ENCODE measurements around the gene HGF. TPM values are rescaled to one million over a fixed set of nuclear protein-coding genes. Genes with fewer than 3 reads are reported as not detected.

The HGF gene
- total and polyA plus RNA-seq, 2 donors: 1.2 TPM

- Histone ChIP-seq H3K4me3 (ENCODE audit: low read length in 2 of 2) (no peak overlapping the region), H3K9me3 (ENCODE audit: control insufficient read depth in 2 of 2, insufficient read depth in 1 of 2, low read length in 1 of 2) (no peaks in the 10 kb centered on the region), H3K27me3 (ENCODE audit: control insufficient read depth in 2 of 2, insufficient read depth in 1 of 2, low read length in 1 of 2) (no peaks in the 10 kb centered on the region), H3K27ac (ENCODE audit: low read depth in 1 of 2, low read length in 1 of 2) (no peak overlapping the region), H3K36me3 (ENCODE audit: control insufficient read depth in 2 of 2, insufficient read depth in 2 of 2, low read length in 1 of 2) (no peaks in the 10 kb centered on the region), H3K4me1 (ENCODE audit: control insufficient read depth in 2 of 2, insufficient read depth in 2 of 2, low read length in 2 of 2) (no peaks in the 10 kb centered on the region)
- no peak for DNase-seq (ENCODE audit: low read depth in 6 of 9, low spot score in 9 of 9)
- 97% methylated on average over 1 of the region's 1 CpG for WGBS
Observed at GRCh38 chr7:81761031-81761430, 8.8 kb downstream of the HGF start.

GRCh38 chr7:81754918-81755696 lies 14.7 kb downstream of the HGF start:
- no peak overlapping the region for H3K27ac ChIP-seq (ENCODE audit: low read depth in 1 of 2, low read length in 1 of 2)
- H3K27me3 ChIP-seq (ENCODE audit: control insufficient read depth in 2 of 2, insufficient read depth in 1 of 2, low read length in 1 of 2): no peaks in the 10 kb centered on the region
- 96% methylated on average over 2 of the region's 2 CpGs for WGBS
- no peaks in the 10 kb centered on the region for H3K4me1 ChIP-seq (ENCODE audit: control insufficient read depth in 2 of 2, insufficient read depth in 2 of 2, low read length in 2 of 2)
- no peaks in the 10 kb centered on the region for H3K9me3 ChIP-seq (ENCODE audit: control insufficient read depth in 2 of 2, insufficient read depth in 1 of 2, low read length in 1 of 2)
- H3K36me3 ChIP-seq (ENCODE audit: control insufficient read depth in 2 of 2, insufficient read depth in 2 of 2, low read length in 1 of 2): no peaks in the 10 kb centered on the region
- no peak for DNase-seq (ENCODE audit: low read depth in 6 of 9, low spot score in 9 of 9)
- H3K4me3 ChIP-seq (ENCODE audit: low read length in 2 of 2): no peak overlapping the region

- Histone ChIP-seq H3K4me3 (ENCODE audit: low read length in 2 of 2) (no peak overlapping the region), H3K27me3 (ENCODE audit: control insufficient read depth in 2 of 2, insufficient read depth in 1 of 2, low read length in 1 of 2) (no peaks in the 10 kb centered on the region), H3K4me1 (ENCODE audit: control insufficient read depth in 2 of 2, insufficient read depth in 2 of 2, low read length in 2 of 2) (no peaks in the 10 kb centered on the region), H3K9me3 (ENCODE audit: control insufficient read depth in 2 of 2, insufficient read depth in 1 of 2, low read length in 1 of 2) (no peaks in the 10 kb centered on the region), H3K36me3 (ENCODE audit: control insufficient read depth in 2 of 2, insufficient read depth in 2 of 2, low read length in 1 of 2) (no peaks in the 10 kb centered on the region), H3K27ac (ENCODE audit: low read depth in 1 of 2, low read length in 1 of 2) (no peak overlapping the region)
- DNase-seq (ENCODE audit: low read depth in 6 of 9, low spot score in 9 of 9): no peak
- WGBS: 96% methylated on average over 1 of the region's 1 CpG
Observed at GRCh38 chr7:81753392-81753791, 16.5 kb downstream of the HGF start.

GRCh38 chr7:81752318-81752714 lies 17.5 kb downstream of the HGF start:
- Histone ChIP-seq H3K36me3 (ENCODE audit: control insufficient read depth in 2 of 2, insufficient read depth in 2 of 2, low read length in 1 of 2) (no peaks in the 10 kb centered on the region), H3K9me3 (ENCODE audit: control insufficient read depth in 2 of 2, insufficient read depth in 1 of 2, low read length in 1 of 2) (no peaks in the 10 kb centered on the region), H3K27me3 (ENCODE audit: control insufficient read depth in 2 of 2, insufficient read depth in 1 of 2, low read length in 1 of 2) (no peaks in the 10 kb centered on the region), H3K4me3 (ENCODE audit: low read length in 2 of 2) (no peak overlapping the region), H3K4me1 (ENCODE audit: control insufficient read depth in 2 of 2, insufficient read depth in 2 of 2, low read length in 2 of 2) (no peaks in the 10 kb centered on the region), H3K27ac (ENCODE audit: low read depth in 1 of 2, low read length in 1 of 2) (no peak overlapping the region)
- DNase-seq (ENCODE audit: low read depth in 6 of 9, low spot score in 9 of 9): no peak
- WGBS: 98% methylated on average over 3 of the region's 3 CpGs

GRCh38 chr7:81751619-81752317 lies 18.1 kb downstream of the HGF start:
- Histone ChIP-seq H3K4me3 (ENCODE audit: low read length in 2 of 2) (no peak overlapping the region), H3K27ac (ENCODE audit: low read depth in 1 of 2, low read length in 1 of 2) (no peak overlapping the region), H3K36me3 (ENCODE audit: control insufficient read depth in 2 of 2, insufficient read depth in 2 of 2, low read length in 1 of 2) (no peaks in the 10 kb centered on the region), H3K9me3 (ENCODE audit: control insufficient read depth in 2 of 2, insufficient read depth in 1 of 2, low read length in 1 of 2) (no peaks in the 10 kb centered on the region), H3K4me1 (ENCODE audit: control insufficient read depth in 2 of 2, insufficient read depth in 2 of 2, low read length in 2 of 2) (no peaks in the 10 kb centered on the region), H3K27me3 (ENCODE audit: control insufficient read depth in 2 of 2, insufficient read depth in 1 of 2, low read length in 1 of 2) (no peaks in the 10 kb centered on the region)
- DNase-seq (ENCODE audit: low read depth in 6 of 9, low spot score in 9 of 9): no peak
- 91% methylated on average over 9 of the region's 9 CpGs for whole genome bisulfite sequencing

GRCh38 chr7:81745637-81746036 lies 24.2 kb downstream of the HGF start:
- Histone ChIP-seq H3K27me3 (ENCODE audit: control insufficient read depth in 2 of 2, insufficient read depth in 1 of 2, low read length in 1 of 2) (no peaks in the 10 kb centered on the region), H3K4me3 (ENCODE audit: low read length in 2 of 2) (no peak overlapping the region), H3K36me3 (ENCODE audit: control insufficient read depth in 2 of 2, insufficient read depth in 2 of 2, low read length in 1 of 2) (no peaks in the 10 kb centered on the region), H3K9me3 (ENCODE audit: control insufficient read depth in 2 of 2, insufficient read depth in 1 of 2, low read length in 1 of 2) (no peaks in the 10 kb centered on the region), H3K4me1 (ENCODE audit: control insufficient read depth in 2 of 2, insufficient read depth in 2 of 2, low read length in 2 of 2) (no peaks in the 10 kb centered on the region), H3K27ac (ENCODE audit: low read depth in 1 of 2, low read length in 1 of 2) (no peak overlapping the region)
- no peak for DNase-seq (ENCODE audit: low read depth in 6 of 9, low spot score in 9 of 9)
- WGBS: 100% methylated on average over 2 of the region's 2 CpGs

GRCh38 chr7:81744389-81744788 lies 25.5 kb downstream of the HGF start:
- Histone ChIP-seq H3K4me1 (ENCODE audit: control insufficient read depth in 2 of 2, insufficient read depth in 2 of 2, low read length in 2 of 2) (no peaks in the 10 kb centered on the region), H3K9me3 (ENCODE audit: control insufficient read depth in 2 of 2, insufficient read depth in 1 of 2, low read length in 1 of 2) (no peaks in the 10 kb centered on the region), H3K27me3 (ENCODE audit: control insufficient read depth in 2 of 2, insufficient read depth in 1 of 2, low read length in 1 of 2) (no peaks in the 10 kb centered on the region), H3K4me3 (ENCODE audit: low read length in 2 of 2) (no peak overlapping the region), H3K27ac (ENCODE audit: low read depth in 1 of 2, low read length in 1 of 2) (no peak overlapping the region), H3K36me3 (ENCODE audit: control insufficient read depth in 2 of 2, insufficient read depth in 2 of 2, low read length in 1 of 2) (no peaks in the 10 kb centered on the region)
- no peak for DNase-seq (ENCODE audit: low read depth in 6 of 9, low spot score in 9 of 9)

GRCh38 chr7:81743665-81744064 lies 26.2 kb downstream of the HGF start:
- no peaks in the 10 kb centered on the region for H3K4me1 ChIP-seq (ENCODE audit: control insufficient read depth in 2 of 2, insufficient read depth in 2 of 2, low read length in 2 of 2)
- H3K4me3 ChIP-seq (ENCODE audit: low read length in 2 of 2): no peak overlapping the region
- no peak for DNase-seq (ENCODE audit: low read depth in 6 of 9, low spot score in 9 of 9)
- WGBS: 95% methylated on average over 4 of the region's 4 CpGs
- H3K9me3 ChIP-seq (ENCODE audit: control insufficient read depth in 2 of 2, insufficient read depth in 1 of 2, low read length in 1 of 2): no peaks in the 10 kb centered on the region
- H3K27ac ChIP-seq (ENCODE audit: low read depth in 1 of 2, low read length in 1 of 2): no peak overlapping the region
- H3K36me3 ChIP-seq (ENCODE audit: control insufficient read depth in 2 of 2, insufficient read depth in 2 of 2, low read length in 1 of 2): no peaks in the 10 kb centered on the region
- no peaks in the 10 kb centered on the region for H3K27me3 ChIP-seq (ENCODE audit: control insufficient read depth in 2 of 2, insufficient read depth in 1 of 2, low read length in 1 of 2)

GRCh38 chr7:81743201-81743600 lies 26.6 kb downstream of the HGF start:
- no peaks in the 10 kb centered on the region for H3K27me3 ChIP-seq (ENCODE audit: control insufficient read depth in 2 of 2, insufficient read depth in 1 of 2, low read length in 1 of 2)
- H3K4me1 ChIP-seq (ENCODE audit: control insufficient read depth in 2 of 2, insufficient read depth in 2 of 2, low read length in 2 of 2): no peaks in the 10 kb centered on the region
- no peaks in the 10 kb centered on the region for H3K9me3 ChIP-seq (ENCODE audit: control insufficient read depth in 2 of 2, insufficient read depth in 1 of 2, low read length in 1 of 2)
- H3K27ac ChIP-seq (ENCODE audit: low read depth in 1 of 2, low read length in 1 of 2): no peak overlapping the region
- 92% methylated on average over 9 of the region's 9 CpGs for WGBS
- H3K36me3 ChIP-seq (ENCODE audit: control insufficient read depth in 2 of 2, insufficient read depth in 2 of 2, low read length in 1 of 2): no peaks in the 10 kb centered on the region
- H3K4me3 ChIP-seq (ENCODE audit: low read length in 2 of 2): no peak overlapping the region
- DNase-seq (ENCODE audit: low read depth in 6 of 9, low spot score in 9 of 9): no peak
